Neural progenitor cell (in vitro differentiated cells): Measurements from ENCODE around the gene TAF6. TPM values are rescaled to one million over a fixed set of nuclear protein-coding genes. Genes with fewer than 3 reads are reported as not detected.
A peak's percentile ranks its signal among the peaks of the same experiment; 100 is the strongest.

Experiments
- DNase-seq: peaks from one replicate; pipeline ENCODE4 v3.0.0-alpha.2; 2016; ENCODE audit warnings: low spot score
- H2AFZ ChIP-seq: fragments of 200-600 bp; sonication (generic); replicated peaks from 2 replicates; pipeline ENCODE4 v1.6.1; 2016; ENCODE audit warnings: antibody characterized with exemption
- H3F3A ChIP-seq: fragments of 200-600 bp; sonication (generic); 2 replicates; pipeline ENCODE4 v1.6.1; 2016; ENCODE audit warnings: antibody characterized with exemption, low read depth
- H3K27ac ChIP-seq: fragments of 200-600 bp; sonication (generic); 2 replicates; pipeline ENCODE4 v1.5.1; 2016; ENCODE audit warnings: mild to moderate bottlenecking
- H3K27me3 ChIP-seq: fragments of 200-600 bp; sonication (generic); 2 replicates; pipeline ENCODE4 v1.6.1; 2016; ENCODE audit warnings: mild to moderate bottlenecking, moderate library complexity
- H3K36me3 ChIP-seq: fragments of 200-600 bp; sonication (generic); 2 replicates; pipeline ENCODE4 v1.5.1; 2016
- H3K4me1 ChIP-seq: fragments of 200-600 bp; sonication (generic); 2 replicates; pipeline ENCODE4 v1.6.1; 2016; ENCODE audit warnings: mixed run types
- H3K4me2 ChIP-seq: fragments of 200-600 bp; sonication (generic); 2 replicates; pipeline ENCODE4 v1.6.1; 2016
- H3K4me3 ChIP-seq: fragments of 200-600 bp; sonication (generic); 2 replicates; pipeline ENCODE4 v1.5.1; 2016
- H3K79me2 ChIP-seq: fragments of 200-600 bp; sonication (generic); 2 replicates; pipeline ENCODE4 v1.6.1; 2016; ENCODE audit warnings: low read depth
- H3K9ac ChIP-seq: fragments of 200-600 bp; sonication (generic); 2 replicates; pipeline ENCODE4 v1.6.1; 2016
- H3K9me3 ChIP-seq: fragments of 200-600 bp; sonication (generic); 2 replicates; pipeline ENCODE4 v1.5.1; 2016; ENCODE audit warnings: low read depth
- H4K20me1 ChIP-seq: fragments of 200-600 bp; sonication (generic); 2 replicates; pipeline ENCODE4 v1.6.1; 2016; ENCODE audit warnings: low read depth
- H3K27ac Mint-ChIP-seq: 3 replicates; pipeline ENCODE4 v1.8.0; 2021; ENCODE audit warnings: mixed read lengths
- H3K27me3 Mint-ChIP-seq: 2 replicates; pipeline ENCODE4 v1.8.0; 2022; ENCODE audit warnings: low read depth, mild to moderate bottlenecking, inconsistent platforms, moderate library complexity, mixed read lengths; ENCODE audit not compliant: insufficient read depth
- H3K36me3 Mint-ChIP-seq: 3 replicates; pipeline ENCODE4 v1.8.0; 2021; ENCODE audit warnings: mixed read lengths
- H3K4me1 Mint-ChIP-seq: 3 replicates; pipeline ENCODE4 v1.8.0; 2021; ENCODE audit warnings: mixed read lengths
- H3K4me3 Mint-ChIP-seq: 3 replicates; pipeline ENCODE4 v1.8.0; 2021; ENCODE audit warnings: mild to moderate bottlenecking, moderate library complexity, mixed read lengths
- H3K9me3 Mint-ChIP-seq: 3 replicates; pipeline ENCODE4 v1.8.0; 2020; ENCODE audit warnings: mixed read lengths
- EZH2 ChIP-seq: fragments of 200-600 bp; sonication (generic); IDR thresholded peaks from 2 replicates; pipeline ENCODE4 v1.6.1; 2017; ENCODE audit warnings: antibody characterized with exemption, mild to moderate bottlenecking, moderate library complexity
- EZH2phosphoT487 ChIP-seq: fragments of 200-600 bp; sonication (generic); IDR thresholded peaks from 2 replicates; pipeline ENCODE4 v1.6.1; 2017; ENCODE audit warnings: antibody characterized with exemption
- total RNA-seq: library from RNA; depleted of rRNA; stranded (reverse); fragments of >200 nt; gene quantifications from 2 replicates; pipeline ENCODE4 v1.2.3, GENCODE V29; 2015; ENCODE audit warnings: low replicate concordance
- TF ChIP-seq, protein P1 (sequence below): fragments of 200-600 bp; sonication (generic); IDR thresholded peaks from 2 replicates; pipeline ENCODE4 v1.5.1; 2017; ENCODE audit warnings: antibody characterized with exemption, mild to moderate bottlenecking

The TAF6 gene
- total RNA-seq, 1 donor from 2014 or later: 66.1 TPM

DNA sequence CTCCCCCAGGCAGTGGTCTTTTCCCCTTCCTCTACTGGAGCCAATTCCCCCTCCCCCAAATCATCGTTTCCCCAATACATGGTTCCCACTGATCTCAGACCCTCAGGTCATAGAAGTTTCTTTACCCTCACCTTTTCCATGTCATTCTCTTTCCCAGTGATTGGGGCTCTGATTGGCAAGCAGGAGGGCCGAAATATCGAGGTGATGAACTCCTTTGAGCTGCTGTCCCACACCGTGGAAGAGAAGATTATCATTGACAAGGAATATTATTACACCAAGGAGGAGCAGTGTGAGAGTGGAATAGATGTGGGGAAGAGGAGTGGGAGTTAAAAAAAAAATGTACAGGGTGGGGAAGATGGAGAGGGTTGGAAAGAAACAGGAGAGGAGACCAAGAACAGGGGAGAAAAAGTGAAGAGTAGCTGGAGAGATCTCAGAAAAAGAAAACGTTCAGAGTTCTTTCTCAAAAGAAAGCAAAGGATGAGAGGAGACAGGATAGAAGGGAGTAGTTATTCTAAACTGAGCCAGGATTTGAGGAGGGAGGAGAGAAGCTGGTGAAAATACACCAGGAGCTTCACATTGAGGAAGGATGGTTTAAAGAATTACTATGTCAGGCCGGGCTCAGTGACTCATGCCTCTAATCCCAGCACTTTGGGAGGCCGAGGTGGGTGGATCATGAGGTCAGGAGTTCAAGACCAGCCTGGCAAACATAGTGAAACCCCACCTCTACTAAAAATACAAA lies 29.5 kb downstream of the TAF6 start:
- no peak for DNase-seq
- Histone ChIP-seq H3K27me3 (no peaks in the 10 kb centered on the region), H3K4me2 (peak overlapping the region; percentile 81), H3K4me1 (peaks cover 3% of the 10 kb centered on the region), H3K36me3 (peaks cover 6% of the 10 kb centered on the region), H3K9ac (peak overlapping the region; percentile 90), H3K79me2 (peaks cover 15% of the 10 kb centered on the region), H3K4me3 (peak overlapping the region; percentile 71), H3K9me3 (no peaks in the 10 kb centered on the region), H4K20me1 (peaks cover 21% of the 10 kb centered on the region), H2AFZ (no peak overlapping the region), H3K27ac (no peak overlapping the region), H3F3A (peaks cover 69% of the 10 kb centered on the region)
- Mint-ChIP-seq H3K27me3 (peaks cover 7% of the 10 kb centered on the region), H3K4me3 (peak overlapping the region; percentile 96), H3K4me1 (peaks cover 23% of the 10 kb centered on the region), H3K36me3 (peaks cover 26% of the 10 kb centered on the region), H3K27ac (peak overlapping the region; percentile 88), H3K9me3 (no peaks in the 10 kb centered on the region)
- TF ChIP-seq EZH2 (no peak), EZH2phosphoT487 (no peak)
- TF ChIP-seq, protein P1, sequence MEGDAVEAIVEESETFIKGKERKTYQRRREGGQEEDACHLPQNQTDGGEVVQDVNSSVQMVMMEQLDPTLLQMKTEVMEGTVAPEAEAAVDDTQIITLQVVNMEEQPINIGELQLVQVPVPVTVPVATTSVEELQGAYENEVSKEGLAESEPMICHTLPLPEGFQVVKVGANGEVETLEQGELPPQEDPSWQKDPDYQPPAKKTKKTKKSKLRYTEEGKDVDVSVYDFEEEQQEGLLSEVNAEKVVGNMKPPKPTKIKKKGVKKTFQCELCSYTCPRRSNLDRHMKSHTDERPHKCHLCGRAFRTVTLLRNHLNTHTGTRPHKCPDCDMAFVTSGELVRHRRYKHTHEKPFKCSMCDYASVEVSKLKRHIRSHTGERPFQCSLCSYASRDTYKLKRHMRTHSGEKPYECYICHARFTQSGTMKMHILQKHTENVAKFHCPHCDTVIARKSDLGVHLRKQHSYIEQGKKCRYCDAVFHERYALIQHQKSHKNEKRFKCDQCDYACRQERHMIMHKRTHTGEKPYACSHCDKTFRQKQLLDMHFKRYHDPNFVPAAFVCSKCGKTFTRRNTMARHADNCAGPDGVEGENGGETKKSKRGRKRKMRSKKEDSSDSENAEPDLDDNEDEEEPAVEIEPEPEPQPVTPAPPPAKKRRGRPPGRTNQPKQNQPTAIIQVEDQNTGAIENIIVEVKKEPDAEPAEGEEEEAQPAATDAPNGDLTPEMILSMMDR: no peak

GRCh38 chr7:100088621-100089457 lies 30.3 kb downstream of the TAF6 start, which contains the start of gene COPS6:
Gene COPS6 (plus strand): TSS chr7:100088969. CDS start chr7:100088991, 22 bp downstream.
- Mint-ChIP-seq H3K4me1 (peaks cover 23% of the 10 kb centered on the region), H3K27me3 (peaks cover 7% of the 10 kb centered on the region), H3K27ac (peak within 1 kb of the TSS; percentile 88), H3K4me3 (peak within 1 kb of the TSS; percentile 96), H3K36me3 (peaks cover 24% of the 10 kb centered on the region), H3K9me3 (no peaks in the 10 kb centered on the region)
- H3K4me2 ChIP-seq: peak within 1 kb of the TSS; percentile 81
- peaks cover 14% of the 10 kb centered on the region for H3K79me2 ChIP-seq
- H3F3A ChIP-seq: peaks cover 61% of the 10 kb centered on the region
- peak within 1 kb of the TSS; percentile 88 for H2AFZ ChIP-seq
- no peaks in the 10 kb centered on the region for H3K9me3 ChIP-seq
- no peak for TF ChIP-seq EZH2
- no peak for TF ChIP-seq EZH2phosphoT487
- TF ChIP-seq, protein P1: no peak
- peak within 1 kb of the TSS; percentile 28 for H3K27ac ChIP-seq
- peaks cover 13% of the 10 kb centered on the region for H4K20me1 ChIP-seq
- H3K4me3 ChIP-seq: peak within 1 kb of the TSS; percentile 71
- DNase-seq: peak; percentile 91
- H3K4me1 ChIP-seq: peaks cover 3% of the 10 kb centered on the region
- H3K36me3 ChIP-seq: no peaks in the 10 kb centered on the region
- H3K9ac ChIP-seq: peak within 1 kb of the TSS; percentile 90
- no peaks in the 10 kb centered on the region for H3K27me3 ChIP-seq

- peaks cover 7% of the 10 kb centered on the region for H3K27me3 Mint-ChIP-seq
- H3K4me3 Mint-ChIP-seq: peak overlapping the region; percentile 96
- no peaks in the 10 kb centered on the region for H3K9me3 Mint-ChIP-seq
- Histone ChIP-seq H3K36me3 (no peaks in the 10 kb centered on the region), H3K27ac (no peak overlapping the region), H3K4me3 (peak overlapping the region; percentile 71), H3K9ac (no peak overlapping the region), H3K27me3 (no peaks in the 10 kb centered on the region), H3K4me2 (peak overlapping the region; percentile 81), H3K9me3 (no peaks in the 10 kb centered on the region), H4K20me1 (peaks cover 6% of the 10 kb centered on the region), H3K4me1 (peaks cover 3% of the 10 kb centered on the region), H2AFZ (peak overlapping the region; percentile 88), H3F3A (peaks cover 59% of the 10 kb centered on the region), H3K79me2 (peaks cover 14% of the 10 kb centered on the region)
- DNase-seq: no peak
- peaks cover 23% of the 10 kb centered on the region for H3K4me1 Mint-ChIP-seq
- TF ChIP-seq, protein P1: no peak
- no peak for TF ChIP-seq EZH2
- TF ChIP-seq EZH2phosphoT487: no peak
- peaks cover 21% of the 10 kb centered on the region for H3K36me3 Mint-ChIP-seq
- peak overlapping the region; percentile 87 for H3K27ac Mint-ChIP-seq
These were observed 31.0 kb downstream of the TAF6 start for GRCh38 chr7:100088095-100088620.
